Calu3 (cell line): ENCODE measurements around the gene MYPN. TPM values are rescaled to one million over a fixed set of nuclear protein-coding genes. Genes with fewer than 3 reads are reported as not detected.

Source experiments
- BruUV-seq: library from RNA; stranded (reverse); fragments of 400-500 nt; replicated peaks from 2 replicates; lab custom pipeline; 2021; lab: Mats Ljungman, UMichigan
- CTCF ChIA-PET: fragments of 300-600 bp; sonication (Branson Sonifier 250); formaldehyde crosslinking; loops from one replicate; lab custom pipeline; 2022; ENCODE audit warnings: antibody characterized with exemption; lab: Charles Lee
- DNase-seq: peaks from one replicate; pipeline ENCODE4 v3.0.0; 2022
- H3K27ac Mint-ChIP-seq: one replicate; pipeline ENCODE4 v1.8.0; 2022; ENCODE audit warnings: mixed read lengths; ENCODE audit not compliant: unreplicated experiment
- H3K27me3 Mint-ChIP-seq: one replicate; pipeline ENCODE4 v1.8.0; 2022; ENCODE audit warnings: mixed read lengths; ENCODE audit not compliant: unreplicated experiment
- H3K36me3 Mint-ChIP-seq: one replicate; pipeline ENCODE4 v1.8.0; 2022; ENCODE audit warnings: mild to moderate bottlenecking, moderate library complexity, mixed read lengths; ENCODE audit not compliant: insufficient read depth, unreplicated experiment
- H3K4me1 Mint-ChIP-seq: one replicate; pipeline ENCODE4 v1.8.0; 2022; ENCODE audit warnings: mild to moderate bottlenecking, low read depth, mixed read lengths; ENCODE audit not compliant: unreplicated experiment
- H3K4me3 Mint-ChIP-seq: one replicate; pipeline ENCODE4 v1.8.0; 2022; ENCODE audit warnings: mild to moderate bottlenecking, low read depth, moderate library complexity, mixed read lengths; ENCODE audit not compliant: unreplicated experiment
- H3K9me3 Mint-ChIP-seq: one replicate; pipeline ENCODE4 v1.8.0; 2022; ENCODE audit warnings: low read depth, mixed read lengths; ENCODE audit not compliant: unreplicated experiment
- intact Hi-C: fragments of 100-400 bp; cut with micrococcal nuclease; formaldehyde crosslinking; loops from one replicate; pipeline ENCODE4 v1.10.0; 2022; ENCODE audit not compliant: unreplicated experiment
- total RNA-seq: library from RNA; stranded (reverse); gene quantifications from 2 replicates; pipeline ENCODE4 v1.2.3, GENCODE V29; 2022
- TF ChIP-seq, protein P1 (sequence below): fragments of 200-600 bp; IDR thresholded peaks from one replicate; pipeline ENCODE4 v1.8.0; 2022; ENCODE audit warnings: antibody characterized with exemption; ENCODE audit not compliant: unreplicated experiment

Gene MYPN
- total RNA-seq, 1 experiment from 2014 or later, result 0.38 TPM

- H3K4me3 Mint-ChIP-seq, result peak overlapping the region; percentile 51
- H3K27ac Mint-ChIP-seq, result peak overlapping the region; percentile 90
- no peaks in the 10 kb centered on the region for H3K9me3 Mint-ChIP-seq
- TF ChIP-seq, protein P1, sequence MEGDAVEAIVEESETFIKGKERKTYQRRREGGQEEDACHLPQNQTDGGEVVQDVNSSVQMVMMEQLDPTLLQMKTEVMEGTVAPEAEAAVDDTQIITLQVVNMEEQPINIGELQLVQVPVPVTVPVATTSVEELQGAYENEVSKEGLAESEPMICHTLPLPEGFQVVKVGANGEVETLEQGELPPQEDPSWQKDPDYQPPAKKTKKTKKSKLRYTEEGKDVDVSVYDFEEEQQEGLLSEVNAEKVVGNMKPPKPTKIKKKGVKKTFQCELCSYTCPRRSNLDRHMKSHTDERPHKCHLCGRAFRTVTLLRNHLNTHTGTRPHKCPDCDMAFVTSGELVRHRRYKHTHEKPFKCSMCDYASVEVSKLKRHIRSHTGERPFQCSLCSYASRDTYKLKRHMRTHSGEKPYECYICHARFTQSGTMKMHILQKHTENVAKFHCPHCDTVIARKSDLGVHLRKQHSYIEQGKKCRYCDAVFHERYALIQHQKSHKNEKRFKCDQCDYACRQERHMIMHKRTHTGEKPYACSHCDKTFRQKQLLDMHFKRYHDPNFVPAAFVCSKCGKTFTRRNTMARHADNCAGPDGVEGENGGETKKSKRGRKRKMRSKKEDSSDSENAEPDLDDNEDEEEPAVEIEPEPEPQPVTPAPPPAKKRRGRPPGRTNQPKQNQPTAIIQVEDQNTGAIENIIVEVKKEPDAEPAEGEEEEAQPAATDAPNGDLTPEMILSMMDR, result no peak
- DNase-seq, result peak; percentile 52
- no peaks in the 10 kb centered on the region for H3K27me3 Mint-ChIP-seq
- no TSS peak for BruUV-seq
- intact Hi-C loops, result loop anchor here (1.0 kb wide), 1 partner anchor 17 kb away; no protein-coding TSS in a partner anchor
- peaks cover 25% of the 10 kb centered on the region for H3K4me1 Mint-ChIP-seq
- CTCF ChIA-PET, result interaction anchor here (0.9 kb wide), 1 partner anchor 10 kb away, joined by 3 read pairs; no protein-coding TSS in a partner anchor
- H3K36me3 Mint-ChIP-seq, result peaks cover 5% of the 10 kb centered on the region
Observed at GRCh38 chr10:68135922-68136792, 26.9 kb downstream of the MYPN start.

DNA sequence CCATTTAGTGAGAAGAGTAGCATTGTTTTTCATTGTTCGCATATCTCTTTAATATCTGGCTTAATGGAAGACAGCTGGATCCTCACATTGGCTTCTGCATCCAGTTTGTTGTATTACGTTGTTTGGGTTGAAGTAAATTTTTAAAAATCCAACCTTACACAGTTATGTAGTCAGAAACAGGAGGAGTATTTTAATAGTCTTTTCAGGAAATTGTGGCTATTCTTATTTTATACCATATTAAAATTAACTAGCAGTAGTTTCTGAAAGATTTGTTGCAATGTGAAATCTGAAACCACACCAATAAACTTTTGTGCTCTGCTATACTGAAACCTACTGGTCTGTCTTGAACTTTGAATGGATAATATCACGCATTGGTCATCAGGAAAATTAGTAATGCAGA is 27.9 kb downstream of the MYPN start:
- no TSS peak for BruUV-seq
- CTCF ChIA-PET, result interaction anchor here (0.7 kb wide), 1 partner anchor 50 kb away, joined by 3 read pairs; no protein-coding TSS in a partner anchor
- intact Hi-C loops, result no loop called here
- peaks cover 25% of the 10 kb centered on the region for H3K4me1 Mint-ChIP-seq
- H3K9me3 Mint-ChIP-seq, result no peaks in the 10 kb centered on the region
- no peak for DNase-seq
- no peak overlapping the region for H3K4me3 Mint-ChIP-seq
- TF ChIP-seq, protein P1, result no peak
- H3K27ac Mint-ChIP-seq, result no peak overlapping the region
- H3K36me3 Mint-ChIP-seq, result peaks cover 5% of the 10 kb centered on the region
- no peaks in the 10 kb centered on the region for H3K27me3 Mint-ChIP-seq

DNA sequence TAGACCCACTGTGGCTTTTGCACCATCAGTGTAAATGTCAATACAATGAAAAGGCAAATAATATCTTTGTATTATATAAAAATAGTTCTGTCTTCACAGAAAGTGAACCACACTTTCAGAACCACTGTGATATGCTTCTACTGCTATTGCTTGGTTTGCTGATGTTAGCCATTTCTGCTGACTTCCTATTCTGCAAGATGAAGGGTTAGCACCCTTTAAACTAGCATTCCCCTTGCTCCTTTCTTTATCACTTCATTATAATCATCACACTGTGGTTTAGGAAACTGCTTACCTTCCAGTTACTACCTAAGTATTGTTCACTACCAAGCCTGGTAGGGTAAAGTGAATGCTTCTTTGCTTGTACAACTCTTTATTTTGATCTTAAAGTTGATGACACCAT is 29.2 kb downstream of the MYPN start:
- H3K27ac Mint-ChIP-seq, result no peak overlapping the region
- no peak for DNase-seq
- H3K9me3 Mint-ChIP-seq, result no peaks in the 10 kb centered on the region
- no peak overlapping the region for H3K4me3 Mint-ChIP-seq
- intact Hi-C loops, result no loop called here
- CTCF ChIA-PET, result no interaction called here
- H3K36me3 Mint-ChIP-seq, result peaks cover 5% of the 10 kb centered on the region
- BruUV-seq, result no TSS peak
- TF ChIP-seq, protein P1, result no peak
- peaks cover 25% of the 10 kb centered on the region for H3K4me1 Mint-ChIP-seq
- no peaks in the 10 kb centered on the region for H3K27me3 Mint-ChIP-seq

DNA sequence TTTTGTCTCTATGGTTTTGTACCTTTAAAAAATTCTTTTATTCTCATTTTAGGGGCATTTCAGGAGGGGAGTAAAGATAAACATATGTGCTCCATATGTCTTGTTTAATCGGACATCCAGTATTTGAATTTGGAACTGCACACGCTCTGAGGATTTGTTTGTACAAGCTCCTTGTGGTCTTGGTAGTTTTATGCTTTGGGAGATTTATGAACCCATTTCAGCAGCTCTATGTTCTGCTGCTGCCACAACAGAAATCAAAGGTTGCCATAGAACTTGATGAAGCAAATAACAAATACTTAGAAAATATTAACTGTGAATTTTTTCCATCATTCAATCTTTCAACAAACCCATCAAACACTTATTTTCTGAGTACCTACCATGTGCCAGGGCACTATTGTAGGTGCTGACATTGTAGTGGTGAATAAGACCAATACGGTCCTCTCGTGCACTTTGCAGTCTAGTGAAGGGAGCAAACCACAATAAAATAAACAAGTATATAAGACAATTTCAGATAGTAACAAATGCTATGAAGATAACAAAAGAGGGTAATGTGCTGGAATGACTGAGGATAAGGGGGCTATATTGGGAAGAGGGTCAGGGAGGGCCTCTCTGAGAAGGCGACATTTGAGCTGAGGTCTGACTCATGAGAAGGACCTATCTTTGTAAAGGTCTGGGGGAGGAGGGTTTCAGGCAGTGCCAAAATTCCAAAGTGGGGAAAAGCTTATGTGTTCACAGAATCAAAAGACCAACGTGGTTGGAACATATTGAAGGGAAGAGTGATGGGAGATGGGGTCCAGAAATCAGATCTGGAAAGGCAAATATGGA is 30.4 kb downstream of the MYPN start:
- DNase-seq, result no peak
- intact Hi-C loops, result no loop called here
- Mint-ChIP-seq H3K36me3 (peaks cover 5% of the 10 kb centered on the region), H3K27me3 (no peaks in the 10 kb centered on the region), H3K4me3 (no peak overlapping the region), H3K9me3 (no peaks in the 10 kb centered on the region), H3K27ac (no peak overlapping the region), H3K4me1 (peaks cover 32% of the 10 kb centered on the region)
- BruUV-seq, result no TSS peak
- TF ChIP-seq, protein P1, result no peak
- CTCF ChIA-PET, result no interaction called here
